Esophagus squamous epithelium (tissue), 4 donors: ENCODE measurements around the gene TSR2.

Experiments
- POLR2A ChIP-seq, 4 donors: fragments of 450-650 bp; IDR thresholded peaks; one replicate each; pipeline ENCODE4 v1.6.1; 2017; ENCODE audit warnings: antibody characterized with exemption in 4 of 4, mild to moderate bottlenecking in 4 of 4, moderate library complexity in 3 of 4
- TF ChIP-seq, protein P1 (sequence below), 6 experiments: fragments of 450-650 bp in 4 of 6; fragments of 200-600 bp in 2 of 6; sonication (generic) in 2 of 6; IDR thresholded peaks; one replicate each; pipeline ENCODE4 v1.5.1; 2016 to 2019; ENCODE audit warnings: antibody characterized with exemption in 6 of 6, mild to moderate bottlenecking in 4 of 6, moderate library complexity in 4 of 6

DNA sequence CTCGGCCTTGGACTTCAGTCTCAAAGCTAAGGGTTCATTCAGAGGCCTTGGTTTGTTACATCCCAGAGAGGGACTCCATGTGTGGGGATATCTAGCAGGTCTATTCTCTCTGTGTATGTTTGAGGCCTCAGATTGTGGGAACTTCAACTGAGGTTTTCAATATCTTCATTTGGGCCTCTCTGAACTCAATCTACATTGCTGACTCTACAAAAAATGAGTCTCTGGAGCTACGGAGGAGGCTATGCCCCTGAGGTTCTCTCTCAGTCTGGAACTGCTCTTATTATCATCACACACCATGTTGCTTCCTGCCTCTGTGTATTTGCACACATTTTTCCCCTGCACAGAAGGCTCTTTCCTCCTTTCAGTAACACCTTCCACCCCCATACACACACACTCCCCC, 5.1 kb upstream of the TSR2 start:
- TF ChIP-seq, protein P1, sequence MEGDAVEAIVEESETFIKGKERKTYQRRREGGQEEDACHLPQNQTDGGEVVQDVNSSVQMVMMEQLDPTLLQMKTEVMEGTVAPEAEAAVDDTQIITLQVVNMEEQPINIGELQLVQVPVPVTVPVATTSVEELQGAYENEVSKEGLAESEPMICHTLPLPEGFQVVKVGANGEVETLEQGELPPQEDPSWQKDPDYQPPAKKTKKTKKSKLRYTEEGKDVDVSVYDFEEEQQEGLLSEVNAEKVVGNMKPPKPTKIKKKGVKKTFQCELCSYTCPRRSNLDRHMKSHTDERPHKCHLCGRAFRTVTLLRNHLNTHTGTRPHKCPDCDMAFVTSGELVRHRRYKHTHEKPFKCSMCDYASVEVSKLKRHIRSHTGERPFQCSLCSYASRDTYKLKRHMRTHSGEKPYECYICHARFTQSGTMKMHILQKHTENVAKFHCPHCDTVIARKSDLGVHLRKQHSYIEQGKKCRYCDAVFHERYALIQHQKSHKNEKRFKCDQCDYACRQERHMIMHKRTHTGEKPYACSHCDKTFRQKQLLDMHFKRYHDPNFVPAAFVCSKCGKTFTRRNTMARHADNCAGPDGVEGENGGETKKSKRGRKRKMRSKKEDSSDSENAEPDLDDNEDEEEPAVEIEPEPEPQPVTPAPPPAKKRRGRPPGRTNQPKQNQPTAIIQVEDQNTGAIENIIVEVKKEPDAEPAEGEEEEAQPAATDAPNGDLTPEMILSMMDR (IDR thresholded peaks at IDR 0.05) = no peak
- no peak for TF ChIP-seq POLR2A (IDR thresholded peaks at IDR 0.05)
